KMS-11 (cell line): ENCODE results near the gene CLEC4F.

Experiments
- H2AFZ ChIP-seq: fragments of 200-600 bp; sonication (generic); 2 replicates; pipeline ENCODE4 v1.6.1; 2016; ENCODE audit warnings: antibody characterized with exemption, mixed run types, low read depth
- H3K27ac ChIP-seq: fragments of 200-600 bp; sonication (generic); 2 replicates; pipeline ENCODE4 v1.6.1; 2016; ENCODE audit warnings: mild to moderate bottlenecking, mixed run types
- H3K27me3 ChIP-seq: fragments of 200-600 bp; sonication (generic); 2 replicates; pipeline ENCODE4 v1.6.1; 2017; ENCODE audit warnings: mild to moderate bottlenecking, low read depth, mixed run types, moderate library complexity; ENCODE audit not compliant: insufficient read depth
- H3K36me3 ChIP-seq: fragments of 200-600 bp; sonication (generic); 2 replicates; pipeline ENCODE4 v1.6.1; 2017; ENCODE audit warnings: mild to moderate bottlenecking, mixed run types; ENCODE audit not compliant: insufficient read depth
- H3K4me1 ChIP-seq: fragments of 200-600 bp; sonication (generic); 2 replicates; pipeline ENCODE4 v1.6.1; 2016; ENCODE audit warnings: mild to moderate bottlenecking, low read depth, mixed run types; ENCODE audit not compliant: poor library complexity, severe bottlenecking
- H3K4me2 ChIP-seq: fragments of 200-600 bp; sonication (generic); 2 replicates; pipeline ENCODE4 v1.7.0; 2016; ENCODE audit warnings: mild to moderate bottlenecking, mixed run types
- H3K4me3 ChIP-seq: fragments of 200-600 bp; sonication (generic); IDR thresholded peaks from 2 replicates; pipeline ENCODE4 v1.6.1; 2017; ENCODE audit warnings: low read depth, low read length, mixed read lengths; ENCODE audit not compliant: insufficient read depth
- H3K79me2 ChIP-seq: fragments of 200-600 bp; sonication (generic); 2 replicates; pipeline ENCODE4 v1.6.1; 2016; ENCODE audit warnings: low read depth, mixed run types; ENCODE audit not compliant: insufficient read depth
- H3K9ac ChIP-seq: fragments of 200-600 bp; sonication (generic); 2 replicates; pipeline ENCODE4 v1.6.1; 2016; ENCODE audit warnings: mild to moderate bottlenecking, mixed run types
- H4K20me1 ChIP-seq: fragments of 200-600 bp; sonication (generic); 2 replicates; pipeline ENCODE4 v1.6.1; 2016; ENCODE audit warnings: mild to moderate bottlenecking, mixed run types; ENCODE audit not compliant: insufficient read depth
- TF ChIP-seq, protein P1 (sequence below): fragments of 200-600 bp; sonication (generic); conservative IDR thresholded peaks from 2 replicates; pipeline ENCODE4 v1.6.1; 2017; ENCODE audit warnings: low read depth, mild to moderate bottlenecking, antibody characterized with exemption, low read length, moderate library complexity, mixed read lengths

Gene CLEC4F

GRCh38 chr2:70797506-70797905, 22.9 kb downstream of the CLEC4F start:
- Histone ChIP-seq H3K27me3 (no peaks in the 10 kb centered on the region), H3K4me1 (no peaks in the 10 kb centered on the region), H3K79me2 (no peaks in the 10 kb centered on the region), H3K36me3 (no peaks in the 10 kb centered on the region), H2AFZ (no peak overlapping the region), H3K4me2 (no peak overlapping the region), H3K9ac (no peak overlapping the region), H3K27ac (no peak overlapping the region), H3K4me3 (no peak overlapping the region), H4K20me1 (no peaks in the 10 kb centered on the region)
- TF ChIP-seq, protein P1, sequence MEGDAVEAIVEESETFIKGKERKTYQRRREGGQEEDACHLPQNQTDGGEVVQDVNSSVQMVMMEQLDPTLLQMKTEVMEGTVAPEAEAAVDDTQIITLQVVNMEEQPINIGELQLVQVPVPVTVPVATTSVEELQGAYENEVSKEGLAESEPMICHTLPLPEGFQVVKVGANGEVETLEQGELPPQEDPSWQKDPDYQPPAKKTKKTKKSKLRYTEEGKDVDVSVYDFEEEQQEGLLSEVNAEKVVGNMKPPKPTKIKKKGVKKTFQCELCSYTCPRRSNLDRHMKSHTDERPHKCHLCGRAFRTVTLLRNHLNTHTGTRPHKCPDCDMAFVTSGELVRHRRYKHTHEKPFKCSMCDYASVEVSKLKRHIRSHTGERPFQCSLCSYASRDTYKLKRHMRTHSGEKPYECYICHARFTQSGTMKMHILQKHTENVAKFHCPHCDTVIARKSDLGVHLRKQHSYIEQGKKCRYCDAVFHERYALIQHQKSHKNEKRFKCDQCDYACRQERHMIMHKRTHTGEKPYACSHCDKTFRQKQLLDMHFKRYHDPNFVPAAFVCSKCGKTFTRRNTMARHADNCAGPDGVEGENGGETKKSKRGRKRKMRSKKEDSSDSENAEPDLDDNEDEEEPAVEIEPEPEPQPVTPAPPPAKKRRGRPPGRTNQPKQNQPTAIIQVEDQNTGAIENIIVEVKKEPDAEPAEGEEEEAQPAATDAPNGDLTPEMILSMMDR, result no peak

- H3K27me3 ChIP-seq, result no peaks in the 10 kb centered on the region
- H3K27ac ChIP-seq, result no peak overlapping the region
- no peaks in the 10 kb centered on the region for H3K79me2 ChIP-seq
- H3K9ac ChIP-seq, result no peak overlapping the region
- H3K4me3 ChIP-seq, result no peak overlapping the region
- H3K4me1 ChIP-seq, result no peaks in the 10 kb centered on the region
- H3K36me3 ChIP-seq, result no peaks in the 10 kb centered on the region
- H2AFZ ChIP-seq, result no peak overlapping the region
- H4K20me1 ChIP-seq, result no peaks in the 10 kb centered on the region
- TF ChIP-seq, protein P1, result no peak
- no peak overlapping the region for H3K4me2 ChIP-seq
These were observed 24.1 kb downstream of the CLEC4F start for GRCh38 chr2:70796262-70796661.

DNA sequence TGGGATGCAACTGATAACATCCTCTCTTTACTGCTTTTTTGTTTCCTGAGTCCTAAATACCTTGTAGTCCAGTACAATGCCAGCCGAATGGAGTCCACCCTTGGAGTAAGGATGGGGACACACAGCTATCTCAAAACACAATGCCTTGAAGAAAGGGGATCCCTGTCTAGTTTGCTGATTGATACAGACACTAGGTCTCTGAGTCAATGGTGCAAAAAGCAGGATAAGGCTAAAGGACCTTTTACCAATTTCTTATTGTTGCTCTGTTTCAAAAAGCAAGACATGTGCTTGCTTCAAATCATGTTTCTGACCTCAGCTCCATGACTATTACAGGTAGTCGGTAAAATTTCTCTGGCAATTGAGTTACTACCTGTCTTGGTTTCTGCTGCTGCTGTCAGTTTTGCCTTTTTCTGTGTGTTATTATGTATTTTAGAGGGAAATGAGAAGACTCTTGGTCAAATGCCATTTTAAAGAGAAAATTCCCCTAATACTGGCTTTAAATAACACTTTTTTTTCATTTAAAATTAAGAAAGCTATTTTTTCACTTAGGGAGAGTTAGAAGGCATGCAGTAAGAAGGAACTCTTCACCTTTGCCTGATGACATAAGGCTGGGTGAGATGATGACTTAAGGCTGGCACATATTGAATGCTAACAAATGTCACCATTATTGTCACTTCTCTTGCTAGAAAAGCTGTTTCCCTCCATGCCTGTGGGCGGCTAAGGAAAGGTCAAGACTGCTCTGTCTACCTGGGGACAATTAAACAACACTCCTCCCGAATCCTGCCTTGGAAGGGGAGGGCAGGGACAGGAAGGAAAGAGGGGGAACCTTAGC, 25.0 kb downstream of the CLEC4F start:
- no peaks in the 10 kb centered on the region for H3K79me2 ChIP-seq
- H3K36me3 ChIP-seq, result no peaks in the 10 kb centered on the region
- H3K4me1 ChIP-seq, result no peaks in the 10 kb centered on the region
- H3K27me3 ChIP-seq, result no peaks in the 10 kb centered on the region
- TF ChIP-seq, protein P1, result no peak
- H3K9ac ChIP-seq, result no peak overlapping the region
- H4K20me1 ChIP-seq, result no peaks in the 10 kb centered on the region
- H3K4me3 ChIP-seq, result no peak overlapping the region
- H3K4me2 ChIP-seq, result no peak overlapping the region
- no peak overlapping the region for H2AFZ ChIP-seq
- no peak overlapping the region for H3K27ac ChIP-seq

DNA sequence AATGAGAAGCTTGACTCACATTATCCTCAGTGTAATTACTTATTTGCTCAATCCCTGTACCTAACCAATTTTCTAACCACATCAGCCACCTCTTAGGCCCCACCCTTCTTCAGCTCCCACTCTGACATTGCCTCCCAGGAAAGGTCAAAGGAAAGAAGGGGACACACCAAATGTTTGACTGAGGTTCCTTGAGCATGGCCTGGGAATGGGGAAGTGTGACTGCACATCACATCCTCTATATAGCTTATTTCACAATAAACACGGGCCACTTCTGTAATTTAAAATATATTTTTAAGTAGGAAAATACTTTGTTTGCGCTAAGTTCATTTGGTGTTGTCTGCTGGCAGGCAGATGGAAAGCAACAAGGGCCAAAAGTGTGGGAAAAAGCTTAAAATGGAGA, 26.9 kb downstream of the CLEC4F start:
- no peaks in the 10 kb centered on the region for H4K20me1 ChIP-seq
- H3K79me2 ChIP-seq, result no peaks in the 10 kb centered on the region
- no peaks in the 10 kb centered on the region for H3K4me1 ChIP-seq
- H3K27me3 ChIP-seq, result no peaks in the 10 kb centered on the region; the same call in 1 of the 2 replicates
- no peak overlapping the region for H3K27ac ChIP-seq
- H2AFZ ChIP-seq, result no peak overlapping the region
- H3K9ac ChIP-seq, result no peak overlapping the region
- TF ChIP-seq, protein P1, result no peak
- H3K4me3 ChIP-seq, result no peak overlapping the region
- no peaks in the 10 kb centered on the region for H3K36me3 ChIP-seq
- H3K4me2 ChIP-seq, result no peak overlapping the region
